Measurements from ENCODE around the gene EFNA5.

- TF ChIP-seq MXI1 (IDR thresholded peaks at IDR 0.05; ENCODE audit: borderline replicate concordance, low read depth, low read length) (no peak), HDAC2 (CRISPR knock-in tag; IDR thresholded peaks at IDR 0.05) (no peak), THRA (CRISPR knock-in tag; IDR thresholded peaks at IDR 0.05; ENCODE audit: borderline replicate concordance) (no peak), ZGPAT (CRISPR knock-in tag; IDR thresholded peaks at IDR 0.05) (no peak)
Measured at GRCh38 chr5:107450531-107450930, 220.2 kb downstream of the EFNA5 start.

Measured in HepG2 (cell line).